Raji (cell line): ENCODE data around the gene SLC31A1.

Experiments used
- POLR2A ChIP-seq: IDR thresholded peaks from 2 replicates; pipeline ENCODE4 v1.6.1; 2011; ENCODE audit warnings: low read depth, low read length, control low read depth; ENCODE audit not compliant: insufficient read depth

Gene SLC31A1

DNA sequence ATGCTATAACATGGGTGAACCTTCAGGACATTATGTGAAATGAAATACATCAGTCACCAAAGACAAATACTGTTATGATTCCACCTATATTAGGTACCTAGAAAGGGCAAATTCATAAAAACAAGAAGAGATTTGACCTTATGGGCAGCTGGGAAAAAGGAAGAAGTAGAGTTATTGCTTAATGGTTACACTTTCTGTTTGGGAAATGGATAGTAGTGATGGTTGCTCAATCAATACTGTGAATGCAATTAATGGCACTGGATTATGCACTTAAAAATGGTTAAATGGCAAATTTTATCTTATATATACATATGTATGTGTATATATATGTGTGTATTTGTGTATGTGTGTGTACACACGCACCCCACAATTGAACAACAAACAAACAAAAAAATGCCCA is 15.5 kb upstream of the SLC31A1 start:
- TF ChIP-seq POLR2A: no peak

DNA sequence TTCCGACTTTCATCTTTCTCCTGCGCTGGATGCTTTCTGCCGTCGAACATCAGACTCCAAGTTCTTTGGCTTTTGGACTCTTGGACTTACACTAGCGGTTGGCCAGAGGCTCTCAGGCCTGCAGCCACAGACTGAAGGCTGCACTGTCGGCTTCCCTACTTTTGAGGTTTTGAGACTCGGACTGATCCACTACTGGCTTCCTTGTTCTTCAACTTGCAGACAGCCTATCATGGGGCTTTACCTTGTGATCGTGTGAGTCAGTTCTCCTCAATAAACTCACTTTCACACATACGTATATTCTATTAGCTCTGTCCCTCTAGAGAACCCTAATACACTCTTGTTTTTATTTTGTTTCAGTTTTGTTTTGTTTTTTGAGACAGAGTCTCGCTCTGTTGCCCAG is 10.5 kb upstream of the SLC31A1 start:
- TF ChIP-seq POLR2A: no peak

DNA sequence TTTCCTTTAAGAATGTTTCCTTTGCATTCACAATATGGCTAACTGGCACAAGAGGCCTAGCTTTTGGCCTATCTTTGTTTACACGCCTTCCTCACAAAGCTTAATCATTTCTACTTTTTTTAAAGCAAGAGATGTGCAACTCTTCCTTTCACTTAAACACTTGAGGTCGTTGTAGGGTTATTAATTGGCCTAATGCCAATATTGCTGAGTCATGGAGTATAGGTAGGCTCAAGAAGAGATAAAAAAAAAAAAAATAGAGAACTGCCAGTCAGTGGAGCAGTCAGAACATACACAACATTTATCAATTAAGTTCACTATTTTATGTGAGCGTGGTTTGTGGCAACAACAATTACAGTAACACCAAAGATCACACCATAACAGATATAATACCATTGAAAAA is 6.2 kb upstream of the SLC31A1 start:
- TF ChIP-seq POLR2A: no peak

DNA sequence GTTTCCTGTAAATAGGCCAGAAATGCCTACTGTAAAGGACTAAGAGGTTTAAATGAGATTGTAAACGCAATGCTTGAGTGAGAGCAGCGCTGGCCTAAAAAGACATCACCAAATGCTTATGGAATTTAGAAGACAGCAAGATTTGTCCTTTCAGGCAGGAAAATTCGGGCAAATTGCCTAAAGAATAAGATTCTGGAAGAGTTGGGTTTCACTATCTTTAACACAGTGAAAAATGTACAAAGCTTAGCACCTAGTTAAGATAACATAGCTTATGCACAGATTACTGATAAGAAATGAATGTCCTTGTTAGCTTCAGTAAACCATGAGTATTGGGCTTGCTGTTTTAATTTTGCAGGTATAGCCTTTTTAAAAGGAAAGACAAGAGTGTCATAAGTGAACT is 4.9 kb upstream of the SLC31A1 start:
- TF ChIP-seq POLR2A: no peak

DNA sequence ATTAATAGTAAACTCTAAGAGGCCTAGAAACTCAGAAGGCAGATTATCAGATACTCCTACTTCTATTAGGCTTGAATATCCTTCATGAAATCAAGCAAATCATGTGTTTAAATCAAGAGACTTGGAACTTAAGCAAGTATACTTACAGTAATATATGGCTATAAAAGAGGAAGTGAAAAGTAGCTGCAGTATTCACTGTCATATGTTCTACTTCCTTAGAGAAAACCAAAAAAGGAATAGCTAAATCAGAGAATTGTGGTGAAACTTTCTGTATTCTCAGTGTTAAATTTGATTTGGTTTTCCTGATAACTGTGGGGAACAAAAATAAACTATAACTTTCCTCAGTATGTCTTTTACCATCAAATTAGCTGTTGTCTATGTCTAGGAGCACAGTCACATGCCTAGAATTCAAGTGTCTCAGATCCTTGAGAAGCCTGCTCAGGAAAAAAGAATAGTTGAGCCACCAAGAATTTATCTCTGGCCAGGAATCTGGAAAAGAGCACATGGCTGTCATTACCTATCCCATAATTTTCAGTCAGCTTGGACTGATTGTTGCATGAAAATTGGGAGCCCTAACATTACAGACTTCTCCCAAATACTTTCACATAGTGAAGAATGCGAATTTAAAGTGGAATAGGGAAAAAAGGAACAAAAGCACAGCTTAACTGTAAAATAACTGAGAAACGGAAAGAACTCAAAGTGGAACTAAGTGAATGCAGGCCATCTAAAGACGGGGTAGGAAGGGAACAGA is 2.0 kb upstream of the SLC31A1 start:
- no peak for TF ChIP-seq POLR2A

DNA sequence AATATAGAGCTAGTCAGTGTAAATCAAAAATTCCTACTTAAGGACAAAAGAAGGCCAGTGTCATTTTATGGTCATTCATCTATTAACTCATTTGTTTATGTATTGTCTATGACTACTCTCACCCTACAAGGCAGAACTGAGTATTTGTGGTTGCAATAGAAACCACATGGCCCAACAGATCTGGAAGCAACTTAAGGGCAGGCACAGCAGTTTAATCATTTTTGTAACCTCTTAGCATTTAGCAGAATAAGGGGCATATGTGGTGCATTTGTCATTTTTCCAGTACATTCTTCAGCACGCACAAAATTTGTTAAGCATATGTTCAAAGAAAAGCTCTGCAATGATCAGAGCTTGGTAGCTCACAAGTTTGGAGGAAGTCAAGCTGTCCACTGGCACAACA is 1.4 kb upstream of the SLC31A1 start:
- 0 out of 2 replicates have a peak, but pooled peaks have one; percentile 11 for TF ChIP-seq POLR2A

DNA sequence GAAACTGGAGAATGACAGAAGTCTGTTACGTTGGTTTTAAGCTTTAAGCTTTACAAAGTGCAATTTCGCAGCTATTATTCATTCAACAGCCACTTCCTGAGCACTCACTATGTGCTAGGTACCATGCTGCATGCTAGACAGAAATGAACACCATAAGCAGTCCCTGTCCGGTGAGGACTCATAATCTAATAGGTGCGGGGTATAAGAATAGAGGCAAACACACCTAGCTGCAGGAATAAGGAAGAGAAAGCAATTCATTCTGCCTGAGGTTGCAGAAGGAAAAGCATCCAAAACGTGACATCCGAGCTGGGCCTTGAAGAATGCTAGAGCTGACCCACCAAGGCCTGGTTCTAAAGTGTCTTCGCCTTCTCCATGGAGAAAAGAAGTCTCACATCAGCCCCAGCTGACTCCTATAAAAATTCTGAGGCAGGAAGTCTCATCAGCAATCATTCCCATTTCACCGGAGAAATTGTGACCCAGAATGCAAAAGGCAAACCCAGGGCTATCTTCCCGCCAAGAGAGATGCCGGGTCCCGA is 809 bp upstream of the SLC31A1 start:
- no peak for TF ChIP-seq POLR2A

DNA sequence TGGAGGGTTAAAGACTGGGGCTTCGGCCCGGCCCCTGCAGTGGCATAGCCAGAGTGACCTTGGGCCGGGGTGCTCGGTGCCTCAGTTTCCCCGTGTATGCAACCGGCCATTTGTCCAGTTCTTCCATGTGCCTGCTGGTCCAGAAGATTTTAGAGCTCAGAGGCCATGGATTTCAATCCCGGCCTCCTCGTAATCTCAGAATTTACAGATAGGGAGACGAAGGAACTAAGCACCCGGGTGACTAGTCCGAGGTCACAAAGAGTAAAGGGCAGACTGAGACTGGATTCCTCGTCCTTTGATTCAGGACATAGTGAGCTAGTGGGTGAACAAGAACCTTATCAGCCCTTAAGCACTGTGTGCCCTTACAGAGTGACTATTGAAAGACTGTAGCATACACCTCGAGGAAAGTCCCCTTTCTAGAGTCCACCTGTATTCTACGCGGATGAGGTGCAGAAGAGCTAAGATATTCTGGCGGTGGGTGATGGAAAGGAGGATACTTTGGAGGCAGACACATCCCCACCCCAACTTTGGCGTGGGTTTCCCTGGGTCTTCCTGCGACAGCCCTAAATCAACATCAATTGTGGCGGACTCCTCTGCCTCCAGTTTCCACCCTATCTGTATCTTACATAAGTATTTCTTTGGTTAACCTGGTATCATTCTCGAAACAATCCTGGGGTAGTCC is 597 bp downstream of the SLC31A1 start:
- TF ChIP-seq POLR2A: no peak

DNA sequence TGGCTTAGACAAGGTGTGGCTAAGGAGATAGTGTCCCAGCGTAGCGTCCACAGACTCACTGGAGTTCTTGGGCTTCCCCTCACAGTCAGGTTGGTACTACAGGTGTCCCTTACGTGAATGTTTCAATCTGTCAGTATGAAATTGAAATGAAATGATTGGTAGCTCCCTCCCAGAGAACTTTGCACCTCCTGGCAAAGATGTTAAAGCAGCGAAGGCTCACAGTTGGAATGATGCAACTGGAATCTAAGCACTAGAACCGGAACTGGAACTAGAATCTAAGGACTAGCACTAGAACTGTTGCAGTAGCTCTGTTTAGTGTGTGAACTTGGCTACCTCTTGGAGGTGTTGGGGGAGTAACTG is 1.1 kb downstream of the SLC31A1 start:
- no peak for TF ChIP-seq POLR2A

DNA sequence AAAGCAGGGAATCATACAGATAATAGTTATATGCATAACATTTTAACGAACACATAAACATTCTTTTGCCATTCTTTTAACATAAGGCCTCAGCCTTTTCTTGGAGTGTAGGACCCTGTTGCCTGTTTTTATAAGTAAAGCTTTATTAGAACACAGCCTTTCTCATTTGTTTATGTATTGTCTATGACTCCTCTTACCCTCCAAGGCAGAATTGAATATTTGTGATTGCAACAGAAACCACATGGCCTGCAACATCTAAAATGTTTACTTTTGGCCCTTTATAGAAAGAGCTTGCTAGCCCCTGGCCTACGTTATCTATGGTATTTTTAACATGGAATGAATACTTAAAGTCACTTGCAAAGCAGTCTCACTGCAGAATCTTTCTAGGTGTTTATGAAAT is 2.6 kb downstream of the SLC31A1 start:
- no peak for TF ChIP-seq POLR2A

DNA sequence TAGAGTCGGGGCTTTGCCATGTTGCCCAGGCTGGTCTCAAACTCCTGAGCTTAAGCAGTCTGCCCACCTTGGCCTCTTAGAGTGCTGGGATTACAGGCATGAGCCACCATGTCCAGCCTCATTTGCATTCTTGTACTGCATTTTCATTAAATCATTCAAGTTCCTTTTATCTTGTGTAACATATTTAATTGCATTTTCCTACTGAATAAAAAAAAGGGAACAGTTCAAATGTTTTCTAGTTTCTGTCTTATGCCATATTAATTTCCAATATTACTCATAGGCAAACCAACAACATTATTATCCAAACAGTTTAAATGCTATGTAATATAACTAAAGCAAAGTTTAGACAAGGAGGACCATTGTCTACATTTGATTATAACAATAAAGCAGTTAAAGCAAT is 6.1 kb downstream of the SLC31A1 start:
- TF ChIP-seq POLR2A: no peak

DNA sequence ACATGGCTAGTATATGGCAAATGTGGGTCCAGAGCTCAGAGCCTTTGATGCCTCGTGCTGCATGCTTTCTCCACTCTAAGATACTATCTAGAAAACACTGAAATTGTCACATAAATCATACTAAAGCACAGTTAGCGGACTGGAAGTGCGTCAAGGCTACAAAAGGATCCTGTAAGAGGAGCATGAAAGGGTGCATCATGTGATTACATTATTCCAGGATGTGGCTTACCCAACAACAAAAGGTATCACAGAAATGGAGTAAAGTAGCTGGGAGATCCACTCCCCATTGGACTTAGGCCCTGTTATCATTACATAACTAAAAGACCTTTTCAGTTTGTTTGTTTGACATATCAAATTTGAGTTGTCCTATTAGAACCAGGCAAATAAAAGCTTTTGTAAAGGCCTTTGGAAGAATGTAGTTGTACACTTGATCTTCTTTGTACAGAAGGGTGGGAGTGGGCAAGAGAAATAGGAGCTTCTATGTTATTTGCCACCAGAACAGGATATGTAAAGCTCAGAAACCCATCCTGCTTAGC is 6.9 kb downstream of the SLC31A1 start:
- no peak for TF ChIP-seq POLR2A

DNA sequence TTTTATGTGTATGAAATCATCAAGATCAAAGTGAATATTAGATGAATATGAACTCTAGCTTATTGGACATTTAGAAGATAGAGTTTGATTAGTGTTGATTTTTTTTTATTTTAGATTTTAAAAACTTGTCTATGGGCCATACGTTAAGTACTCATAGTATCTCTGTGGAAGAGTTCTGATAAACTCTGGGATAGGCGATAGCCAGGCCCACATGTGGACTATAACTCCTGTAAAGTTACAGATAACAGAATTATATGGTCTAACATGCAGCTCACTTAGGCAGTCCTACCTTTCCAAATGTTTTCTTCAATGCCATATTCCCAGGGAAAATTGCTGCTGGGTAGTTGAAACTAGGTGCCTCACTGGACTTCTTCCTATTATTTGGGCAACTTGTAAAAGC is 10.4 kb downstream of the SLC31A1 start:
- TF ChIP-seq POLR2A: no peak

DNA sequence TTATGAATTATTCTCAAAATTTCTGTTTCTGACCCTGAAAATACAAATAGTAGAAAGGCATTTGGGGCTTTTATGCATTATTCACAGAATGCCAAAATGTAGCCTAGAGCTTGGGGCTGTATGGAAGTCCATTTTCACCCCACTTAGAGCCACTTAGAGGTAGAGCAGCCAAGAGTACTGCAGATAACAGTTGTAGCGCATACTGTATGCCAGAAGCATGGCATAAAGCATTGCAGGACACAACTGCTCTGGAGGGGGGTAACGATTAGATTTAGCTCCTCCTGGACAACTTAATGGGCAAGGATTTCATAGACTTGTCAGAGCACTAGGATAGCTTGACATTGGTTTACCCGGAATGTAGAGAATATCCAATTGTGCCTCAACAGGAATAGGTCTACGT is 15.7 kb downstream of the SLC31A1 start:
- no peak for TF ChIP-seq POLR2A

DNA sequence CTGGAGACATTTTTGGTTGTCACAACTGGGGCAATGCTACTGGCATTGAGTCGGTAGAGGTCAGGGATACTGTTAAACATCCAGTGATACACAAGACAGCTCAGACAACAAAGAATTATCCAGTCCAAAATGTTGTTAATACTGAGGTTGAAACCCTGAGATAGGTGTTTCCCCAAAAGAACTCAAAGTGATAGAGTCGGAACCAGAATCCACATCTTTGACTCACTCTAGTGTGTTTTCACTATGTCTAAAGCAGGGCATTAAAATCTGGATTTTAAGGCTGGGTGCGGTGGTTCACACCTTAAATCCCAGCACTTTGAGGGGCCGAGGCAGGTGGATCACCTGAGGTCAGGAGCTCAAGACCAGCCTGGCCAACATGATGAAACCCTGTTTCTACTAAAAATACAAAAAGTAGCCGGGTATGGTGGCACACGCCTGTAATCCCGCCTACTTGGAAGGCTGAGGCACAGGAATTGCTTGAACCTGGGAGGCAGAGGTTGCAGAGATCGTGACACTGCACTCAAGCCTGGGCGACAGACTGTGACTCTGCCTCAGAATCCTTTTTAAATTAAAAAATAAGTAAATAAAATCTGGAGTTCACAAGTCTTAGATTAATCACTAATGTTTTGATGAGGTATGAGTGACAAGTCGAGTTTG is 17.0 kb downstream of the SLC31A1 start:
- no peak for TF ChIP-seq POLR2A

DNA sequence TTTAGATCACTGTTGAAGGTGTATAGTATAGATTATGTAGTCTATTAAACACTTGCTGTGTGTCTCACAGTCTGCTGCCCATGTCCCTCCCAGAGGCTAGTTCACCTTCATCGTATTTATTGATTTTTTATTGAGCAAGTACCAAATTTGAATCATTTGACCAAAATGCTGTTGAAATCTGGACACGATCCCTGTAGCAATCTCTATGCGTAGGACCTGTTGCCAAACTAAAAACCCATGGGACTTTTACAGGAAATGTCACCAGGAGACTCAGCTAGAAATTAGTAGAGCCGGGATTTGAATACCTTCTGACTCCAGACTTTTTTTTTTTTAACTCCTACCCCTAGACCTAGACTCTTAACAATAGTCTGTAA is 17.5 kb downstream of the SLC31A1 start:
- no peak for TF ChIP-seq POLR2A
